GM19455 (cell line): ENCODE measurements around the gene C19orf81.

Experiments used
- ATAC-seq: cut with Tn5 transposase; IDR thresholded peaks from one replicate; pipeline ENCODE4 v1.9.1; 2021; ENCODE audit not compliant: unreplicated experiment

The C19orf81 gene

GRCh38 chr19:50629194-50629593 is 20.1 kb upstream of the C19orf81 start:
- ATAC-seq, result no peak

DNA sequence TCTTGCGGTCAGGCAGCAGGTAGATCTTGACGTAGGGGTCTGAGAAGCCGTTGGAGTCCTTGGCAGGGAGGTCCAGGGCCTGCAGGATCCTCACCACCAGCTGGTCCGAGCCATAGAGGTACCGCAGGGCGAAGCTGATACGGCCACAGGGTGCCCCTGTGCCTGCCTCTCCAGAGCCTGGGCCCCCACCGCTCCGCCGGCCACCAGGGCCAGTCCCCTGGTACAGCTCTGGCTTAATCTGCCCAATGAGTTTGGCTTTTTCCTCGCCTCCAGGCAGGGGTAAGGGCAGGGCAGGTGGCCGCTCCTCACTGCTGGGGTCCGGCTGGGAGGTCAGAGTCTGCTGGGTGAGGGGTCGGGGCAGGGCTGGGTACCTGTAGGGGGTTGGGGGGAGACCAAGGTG is 19.4 kb upstream of the C19orf81 start:
- ATAC-seq, result no peak

- no peak for ATAC-seq
Measured at GRCh38 chr19:50632151-50632835, 17.0 kb upstream of the C19orf81 start.

DNA sequence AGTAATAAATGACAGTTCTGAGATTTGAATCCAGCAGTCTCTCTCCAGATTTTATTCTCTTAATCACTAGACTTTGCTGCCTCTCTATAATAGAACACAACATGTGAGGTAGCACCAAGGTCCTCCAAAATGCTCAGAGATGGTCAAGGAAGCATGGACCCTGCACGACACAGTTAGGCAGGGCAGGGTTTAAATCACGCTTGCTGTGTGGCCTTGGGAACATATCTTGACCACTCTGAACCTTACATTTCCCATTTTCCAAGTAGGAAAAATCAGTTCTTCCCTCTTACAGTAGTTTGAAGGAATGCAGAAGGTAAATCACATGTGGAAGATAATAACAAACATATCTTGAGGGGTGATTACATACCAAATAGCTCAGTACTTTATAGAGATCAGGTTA is 15.9 kb upstream of the C19orf81 start:
- ATAC-seq, result no peak

DNA sequence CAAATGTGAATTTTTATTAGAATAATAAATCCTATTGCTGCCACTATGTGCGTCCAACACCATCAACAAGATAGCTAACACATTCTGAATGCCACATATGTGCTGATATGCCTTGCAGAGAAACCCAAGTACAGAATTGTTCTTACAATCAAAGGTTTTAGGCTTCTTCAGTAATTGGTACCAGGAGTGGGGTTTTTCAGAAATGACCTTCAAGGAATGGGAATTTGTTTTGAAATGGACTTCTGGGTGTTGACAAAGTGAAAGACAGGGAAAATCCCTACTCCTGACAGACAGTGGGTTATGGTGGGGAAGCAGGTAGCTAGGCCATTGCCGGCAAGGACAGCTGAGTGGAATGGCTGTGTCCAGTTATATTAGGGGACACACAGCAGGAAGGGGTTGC is 15.3 kb upstream of the C19orf81 start:
- ATAC-seq, result no peak

- no peak for ATAC-seq
Measured at GRCh38 chr19:50636317-50637085, 12.7 kb upstream of the C19orf81 start.

DNA sequence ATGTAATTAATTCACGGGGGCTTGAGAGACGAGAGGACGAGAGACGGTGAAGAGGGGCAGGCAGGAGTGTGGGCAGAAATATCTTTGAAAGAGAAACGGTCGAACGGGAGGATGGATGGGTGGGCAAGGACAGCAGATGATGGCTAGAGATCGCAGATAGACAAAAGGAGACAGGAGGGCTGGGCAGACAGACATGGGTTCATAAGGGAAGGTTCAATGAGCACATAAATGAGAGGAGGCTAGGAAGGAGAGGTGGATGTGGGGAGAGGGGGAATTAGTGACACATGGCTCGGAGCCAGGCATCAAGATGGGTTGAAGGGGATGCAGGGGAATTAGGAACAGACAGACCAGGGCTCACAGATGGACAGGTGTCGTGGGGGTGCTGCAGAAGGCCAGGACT is 10.6 kb upstream of the C19orf81 start:
- ATAC-seq, result no peak

DNA sequence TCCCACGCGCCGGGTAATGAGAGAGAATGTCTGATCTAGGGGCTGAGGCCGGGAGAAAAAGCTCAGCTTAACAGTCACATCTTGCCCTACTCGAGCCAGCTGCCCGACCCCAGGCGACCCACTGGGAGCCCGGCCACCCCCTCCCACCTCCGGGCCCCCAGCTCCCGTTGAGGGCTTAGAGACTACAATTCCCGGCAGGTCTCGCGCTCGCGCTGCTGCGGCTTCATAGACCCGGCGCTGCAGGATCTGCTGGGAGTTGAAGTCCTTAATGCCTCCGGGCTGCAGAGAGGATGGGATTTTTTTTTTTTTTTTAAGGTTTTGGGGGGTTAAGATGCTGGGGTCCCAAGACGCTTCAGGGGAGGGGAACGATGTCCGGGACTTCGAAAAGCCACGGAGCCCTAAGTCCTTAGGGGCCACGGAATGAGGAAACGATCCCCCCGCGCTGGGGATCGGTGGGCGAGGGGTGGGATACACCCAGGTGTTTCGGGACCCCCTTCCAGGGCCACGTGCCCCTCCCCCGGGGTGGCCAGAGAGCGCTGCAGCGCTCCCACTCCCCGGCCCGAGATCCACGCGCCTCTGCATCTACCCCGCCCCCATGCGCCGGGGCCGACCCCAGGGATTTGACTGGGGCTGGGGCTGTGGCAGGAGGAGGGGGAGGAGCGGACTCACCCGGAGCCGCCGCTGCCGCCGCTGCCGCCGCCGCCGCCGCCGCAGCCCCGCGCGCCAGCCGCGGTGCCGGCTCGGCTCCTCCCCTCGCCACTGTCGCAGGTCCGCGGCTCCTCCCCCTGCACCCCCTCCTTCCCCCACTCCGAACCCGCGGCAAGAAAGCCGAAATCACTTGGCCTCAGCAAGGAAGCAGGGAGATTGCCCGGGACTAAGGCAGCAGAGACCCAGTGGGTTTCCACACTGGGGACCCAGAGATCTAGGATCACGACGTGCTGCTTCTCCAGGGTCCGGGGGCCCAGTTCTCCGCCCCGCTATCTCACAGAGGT is 9.8 kb upstream of the C19orf81 start, which contains the start of gene SYT3:
SYT3 (minus strand) TSS at position 761 of the 992 bp plus-strand sequence. CDS start 2,470 bp downstream, outside the sequence.
- no peak for ATAC-seq

DNA sequence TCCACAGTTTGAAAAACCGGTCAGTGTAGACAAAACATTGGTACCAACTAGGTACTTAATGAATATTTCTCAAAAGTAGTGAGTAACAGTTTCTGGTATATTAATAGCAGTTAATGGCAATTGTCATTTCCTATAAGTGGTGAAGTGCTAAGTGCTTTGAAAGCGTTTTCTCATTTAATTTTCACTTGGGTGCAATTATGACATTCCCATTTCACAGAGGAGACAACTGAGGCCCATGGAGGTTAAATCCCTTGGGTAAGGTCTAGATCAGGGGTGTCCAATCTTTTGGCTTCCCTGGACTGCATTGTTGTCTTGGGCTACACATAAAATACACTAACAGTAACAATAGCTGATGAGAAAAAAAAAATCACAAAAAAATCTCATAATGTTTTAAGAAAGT is 8.9 kb upstream of the C19orf81 start:
- no peak for ATAC-seq

- ATAC-seq, result no peak
Measured at GRCh38 chr19:50644315-50644915, 4.8 kb upstream of the C19orf81 start.

DNA sequence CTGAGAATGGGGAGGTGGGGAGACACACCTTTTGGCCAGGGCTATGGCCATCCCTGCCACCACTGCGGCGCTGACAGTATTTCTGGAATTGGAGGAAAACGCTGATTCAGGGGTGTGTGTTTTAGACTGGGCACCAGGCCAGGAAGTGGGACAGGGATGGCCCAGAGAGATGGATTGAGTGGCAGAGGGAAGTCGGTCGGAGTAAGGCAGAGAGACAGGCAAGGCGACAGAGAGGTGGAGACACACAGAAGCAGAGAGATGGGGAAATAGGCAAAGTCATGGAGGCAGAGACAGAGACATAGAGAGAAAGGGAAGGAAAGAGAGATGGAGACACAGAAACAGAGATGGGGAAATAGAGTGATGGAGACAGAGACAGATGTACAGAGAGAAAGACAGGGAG is 4.1 kb upstream of the C19orf81 start:
- no peak for ATAC-seq

DNA sequence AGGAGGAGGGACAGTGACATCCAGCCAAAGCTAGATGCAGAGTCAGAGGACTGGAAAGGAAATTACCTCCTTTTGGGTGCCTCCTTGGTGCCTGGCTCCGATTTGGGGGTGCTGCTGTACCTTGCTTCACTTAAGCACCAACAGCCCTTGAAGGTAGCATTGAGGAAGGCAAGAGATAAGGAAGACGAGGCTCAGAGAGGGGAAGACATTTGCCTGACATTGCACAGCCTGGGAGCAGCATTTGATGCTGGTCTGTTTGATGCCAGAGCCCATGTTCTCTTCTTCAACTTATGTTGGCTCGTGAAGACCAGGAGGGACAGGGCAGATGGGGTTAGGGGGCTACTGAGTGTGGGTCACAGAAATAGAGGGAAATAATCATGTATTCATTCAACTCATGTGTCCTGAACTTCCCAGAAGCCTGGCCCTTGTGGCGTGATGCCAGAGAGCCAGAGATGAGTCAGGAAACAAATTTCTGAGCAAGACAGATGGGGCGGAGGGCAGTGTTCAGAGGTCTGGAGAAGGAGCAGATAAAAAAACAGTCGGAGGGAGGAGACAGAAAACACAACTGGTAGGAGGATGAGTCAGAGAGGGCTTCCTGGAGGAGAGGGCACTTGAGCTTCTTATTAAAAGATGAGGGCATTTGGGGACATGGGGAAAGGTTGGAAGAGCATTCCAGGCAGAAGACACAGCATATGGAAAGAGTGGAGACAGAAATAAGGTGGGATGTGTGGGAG is 3.0 kb upstream of the C19orf81 start:
- ATAC-seq, result no peak

- ATAC-seq, result no peak
Measured at GRCh38 chr19:50647879-50648615, 1.2 kb upstream of the C19orf81 start.

DNA sequence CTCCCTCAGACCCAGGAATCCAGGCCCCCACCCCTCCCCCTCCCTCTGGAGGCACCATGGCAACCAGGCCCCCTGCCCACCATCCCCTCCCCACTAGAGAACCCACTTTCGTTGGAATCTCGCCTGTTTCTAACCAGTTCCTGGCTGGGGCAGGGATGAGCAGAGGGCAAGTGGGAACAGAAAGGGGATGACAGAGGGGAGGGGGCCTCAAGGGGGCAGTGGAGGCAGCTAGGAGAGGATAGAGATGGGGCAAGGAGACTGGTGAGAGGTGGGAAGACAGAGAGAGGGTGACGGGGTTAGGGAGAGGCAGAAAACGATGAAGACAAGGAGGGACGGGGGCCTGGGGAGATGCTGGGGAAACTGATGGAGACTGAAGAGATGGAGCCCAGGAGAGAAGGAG is 586 bp upstream of the C19orf81 start:
- no peak for ATAC-seq

- ATAC-seq, result no peak
Measured at GRCh38 chr19:50651174-50651573, 1.9 kb downstream of the C19orf81 start.

GRCh38 chr19:50652722-50653121 is 3.5 kb downstream of the C19orf81 start:
- no peak for ATAC-seq

GRCh38 chr19:50654882-50655281 is 5.6 kb downstream of the C19orf81 start:
- no peak for ATAC-seq

GRCh38 chr19:50657222-50657669 is 8.0 kb downstream of the C19orf81 start:
- ATAC-seq, result no peak

- no peak for ATAC-seq
Measured at GRCh38 chr19:50657712-50658440, 8.6 kb downstream of the C19orf81 start.
